ENCODE results near the gene CCDC14.

DNA sequence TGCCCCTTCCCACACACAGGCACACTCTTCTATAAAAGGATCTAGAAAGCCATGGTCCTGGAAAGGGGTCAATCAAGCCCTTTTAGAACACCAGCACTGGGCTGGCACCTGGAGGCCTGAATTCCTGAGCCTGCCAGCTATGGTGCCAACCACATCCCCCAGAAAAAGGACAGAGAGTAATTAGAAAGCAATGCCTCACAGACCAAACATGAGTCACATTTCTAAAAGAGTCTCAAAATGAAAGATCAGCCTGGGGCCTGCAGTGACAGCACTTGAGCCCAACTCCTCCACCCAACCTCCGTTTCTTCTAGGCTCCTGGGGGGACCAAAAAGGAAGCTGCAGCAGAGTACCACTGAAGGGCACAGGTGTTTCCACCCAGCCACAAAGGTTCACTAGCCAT, 91.0 kb downstream of the CCDC14 start:
- TF ChIP-seq POLR2A (IDR thresholded peaks at IDR 0.05) = no peak
- TF ChIP-seq CTCF (IDR thresholded peaks at IDR 0.05) = no peak

All from heart left ventricle (tissue), 13 donors.